IPS DF 4.7 (cell line): ENCODE data around the gene PACRG.

Source experiments
- DNase-seq: peaks from one replicate; pipeline ENCODE4 v3.0.0-alpha.2; 2013; ENCODE audit warnings: low spot score; ENCODE audit errors: extremely low read depth

PACRG gene

DNA sequence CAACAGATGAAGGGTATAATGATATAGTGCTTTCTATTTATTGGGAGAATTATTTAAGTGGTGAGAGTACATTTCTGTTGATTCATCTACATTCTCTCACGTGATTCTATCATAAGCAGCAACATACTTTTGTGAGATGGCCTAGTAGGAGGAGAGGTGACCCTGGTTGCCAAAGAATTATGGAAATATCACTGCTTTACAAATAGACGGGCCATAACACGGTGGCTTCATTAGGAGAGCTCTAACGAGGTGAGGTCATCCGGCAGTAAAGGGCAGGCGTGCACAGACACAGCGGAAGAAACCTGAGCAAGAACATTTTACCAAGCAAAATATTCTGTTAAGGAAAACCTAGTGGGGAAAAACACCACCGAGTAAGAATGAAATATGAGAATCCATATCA lies 349.4 kb downstream of the PACRG start:
- DNase-seq: no peak

DNA sequence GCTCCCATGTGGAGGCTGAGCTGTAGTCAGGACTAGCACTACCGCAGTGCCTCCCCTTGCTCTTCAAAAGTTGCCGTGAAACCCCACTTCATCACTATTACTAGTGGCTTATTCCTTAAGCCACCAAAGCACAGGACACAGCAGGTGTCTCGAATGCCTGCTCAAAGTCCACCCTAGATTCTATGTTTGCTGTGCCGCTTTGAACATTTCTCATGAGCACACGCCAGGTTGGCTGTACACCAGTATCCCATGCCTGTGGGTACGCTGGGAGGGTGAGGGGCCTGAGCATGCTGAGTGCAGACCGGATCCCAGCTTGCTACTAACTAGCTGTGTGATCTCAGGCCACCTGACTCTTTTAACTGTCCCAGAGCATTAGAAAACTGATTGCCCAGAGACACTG lies 350.9 kb downstream of the PACRG start:
- DNase-seq: no peak

DNA sequence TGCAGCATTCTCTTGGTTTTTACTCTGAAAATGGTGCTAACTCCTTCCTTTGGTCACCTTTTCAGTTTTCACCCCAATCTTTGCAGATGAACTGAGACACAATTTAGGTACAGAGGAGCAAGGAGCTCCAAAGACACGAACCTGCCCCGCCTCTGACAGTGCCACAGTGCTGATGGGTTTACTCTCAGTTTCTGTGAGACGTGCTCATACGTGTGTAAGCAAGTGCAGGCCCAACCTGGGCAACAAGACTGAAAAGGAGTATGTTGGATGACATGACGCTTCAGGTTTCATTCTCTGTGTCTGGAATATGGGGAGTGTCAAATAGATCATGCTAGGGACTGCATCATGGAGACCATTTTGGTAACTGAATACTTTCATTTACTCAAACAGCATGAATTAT lies 352.5 kb downstream of the PACRG start:
- DNase-seq: no peak

DNA sequence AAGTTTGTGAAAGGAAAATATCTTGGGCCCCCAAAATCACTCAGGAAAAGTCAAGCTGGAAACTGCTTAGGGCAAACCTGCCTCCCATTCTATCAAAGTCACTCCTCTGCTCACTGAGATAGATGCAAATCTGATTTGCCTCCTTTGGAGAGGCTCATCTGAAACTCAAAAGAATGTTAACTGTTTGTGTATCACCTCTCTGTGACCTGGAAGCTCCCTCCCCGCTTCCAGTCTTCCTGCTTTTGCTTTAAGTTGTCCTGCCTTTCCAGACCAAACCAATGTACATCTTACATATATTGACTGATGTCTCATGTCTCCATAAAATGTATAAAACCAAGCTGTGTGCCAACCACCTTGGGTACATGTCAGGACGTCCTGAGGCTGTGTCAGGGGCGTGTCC lies 355.4 kb downstream of the PACRG start:
- DNase-seq: no peak

DNA sequence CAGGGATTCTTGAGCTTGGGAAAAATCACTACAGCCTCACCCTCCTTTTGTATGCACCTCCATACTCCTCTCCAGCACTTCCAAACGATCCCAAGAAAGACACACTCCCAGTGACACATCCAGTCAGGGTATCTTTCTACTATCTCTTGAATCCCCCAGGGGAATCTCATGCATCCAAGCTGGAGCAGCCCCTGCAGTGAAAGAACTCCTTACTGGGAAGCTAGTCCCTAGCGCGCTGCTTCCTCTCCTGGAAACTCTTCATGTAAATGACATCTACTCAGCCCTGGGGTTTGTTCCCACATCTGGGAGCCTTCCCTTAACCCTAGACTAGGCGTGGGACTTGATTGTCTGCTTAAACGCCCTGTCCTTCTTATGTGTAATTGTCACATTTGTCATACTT lies 357.7 kb downstream of the PACRG start:
- DNase-seq: no peak

DNA sequence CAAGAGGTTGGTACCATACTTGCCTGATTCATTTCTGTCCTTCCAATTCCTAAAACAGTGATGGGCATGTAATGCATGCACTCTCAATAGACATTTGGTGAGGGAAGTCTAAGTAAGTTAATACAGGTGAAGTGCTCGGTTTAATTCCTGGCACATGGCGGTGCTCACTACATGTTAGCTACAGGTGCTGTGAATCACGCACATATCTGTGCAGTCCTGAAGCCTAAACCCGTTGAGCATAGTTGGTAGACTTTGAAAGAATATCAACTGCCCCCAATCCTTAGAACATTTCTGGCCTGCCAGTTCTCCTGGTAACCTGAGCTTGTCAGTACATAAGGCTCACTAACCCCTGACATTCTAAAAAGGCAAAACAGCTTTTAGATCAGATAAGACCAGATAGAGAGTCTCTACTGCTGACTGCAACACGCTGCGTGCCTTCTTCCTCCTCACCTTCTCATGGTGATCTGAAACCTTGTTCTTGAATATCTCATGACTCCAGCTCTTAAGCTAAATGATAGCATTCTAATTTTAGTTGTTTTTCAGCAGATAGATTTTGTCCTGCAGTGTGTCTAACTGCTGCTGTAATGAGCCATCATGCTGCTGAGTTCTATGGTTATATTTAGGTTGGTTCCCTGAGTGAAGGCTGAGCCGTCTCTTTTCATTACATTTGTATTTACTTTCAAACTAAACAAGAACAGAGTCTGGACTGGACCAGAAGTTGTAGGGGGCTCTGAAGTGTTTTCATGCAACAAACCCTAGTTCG lies 358.3 kb downstream of the PACRG start:
- no peak for DNase-seq

DNA sequence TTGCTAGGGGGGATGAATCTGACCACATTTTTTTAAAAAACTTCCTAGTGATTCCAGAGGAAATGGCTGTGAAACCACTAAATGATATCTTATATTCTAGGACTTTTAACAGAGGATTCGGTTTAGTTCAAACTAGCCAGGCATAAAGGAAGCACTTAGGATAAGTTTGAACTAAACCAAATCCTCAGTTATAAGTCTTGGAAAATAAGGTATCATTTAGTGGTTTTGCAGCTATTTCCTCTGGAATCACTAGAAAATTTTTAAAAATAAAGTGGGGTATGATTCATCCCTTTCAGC lies 358.8 kb downstream of the PACRG start:
- no peak for DNase-seq

DNA sequence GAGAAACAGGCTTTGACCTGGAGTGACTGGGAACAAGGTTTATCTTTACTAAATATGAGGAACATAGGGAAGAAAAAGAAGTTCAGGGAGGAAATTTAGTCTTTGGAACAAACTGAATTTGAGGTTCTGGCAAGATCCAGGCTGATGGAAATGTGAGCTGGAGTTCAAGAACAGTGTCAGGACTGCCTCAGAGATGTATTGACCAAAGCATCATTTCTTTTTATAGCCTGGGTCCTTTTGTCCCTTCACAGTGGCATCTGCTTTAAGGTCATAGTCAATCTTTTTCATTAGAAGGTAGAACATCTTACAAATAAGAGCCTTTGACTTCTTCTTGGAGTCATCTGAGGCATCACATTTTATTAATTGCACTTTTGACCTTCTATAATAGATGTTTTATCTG lies 360.2 kb downstream of the PACRG start:
- no peak for DNase-seq

DNA sequence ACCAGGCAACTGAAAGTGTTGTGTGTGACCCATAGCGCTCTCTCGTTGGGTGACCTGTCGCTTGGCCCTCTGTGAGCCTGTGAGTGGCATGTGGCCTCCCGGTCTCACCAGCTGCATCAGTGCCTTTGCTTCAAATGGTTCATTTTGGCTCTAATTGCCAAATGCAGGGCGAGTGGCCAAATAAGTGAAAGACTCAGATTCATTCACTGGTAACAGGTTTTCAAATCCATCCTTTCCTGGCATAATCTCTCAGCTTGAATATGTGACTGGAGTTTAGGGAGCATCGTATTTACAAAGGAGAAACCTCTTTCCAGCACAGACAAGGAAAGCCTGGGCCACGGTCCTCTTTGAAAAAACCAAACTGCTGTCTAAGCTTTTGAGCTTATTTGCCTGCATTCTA lies 365.1 kb downstream of the PACRG start:
- no peak for DNase-seq

DNA sequence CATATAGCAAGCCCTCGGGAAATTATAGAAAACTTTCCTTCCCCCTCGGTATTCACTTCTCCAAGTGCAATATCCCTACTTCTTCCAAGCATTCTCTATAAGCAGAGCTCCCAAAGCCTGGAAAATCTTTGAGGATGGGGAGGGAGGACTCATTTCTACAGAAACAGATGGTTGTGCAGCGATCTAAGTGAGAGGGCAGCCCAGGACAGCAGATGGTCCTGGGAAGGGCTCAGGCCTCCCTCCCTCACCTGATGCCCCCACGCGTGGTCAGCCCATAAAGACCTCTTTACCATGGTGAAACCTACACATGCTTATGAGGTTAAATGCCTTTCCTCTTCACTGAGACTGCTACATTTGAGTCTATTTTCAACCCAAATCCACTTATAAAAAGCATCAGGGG lies 367.1 kb downstream of the PACRG start:
- no peak for DNase-seq

DNA sequence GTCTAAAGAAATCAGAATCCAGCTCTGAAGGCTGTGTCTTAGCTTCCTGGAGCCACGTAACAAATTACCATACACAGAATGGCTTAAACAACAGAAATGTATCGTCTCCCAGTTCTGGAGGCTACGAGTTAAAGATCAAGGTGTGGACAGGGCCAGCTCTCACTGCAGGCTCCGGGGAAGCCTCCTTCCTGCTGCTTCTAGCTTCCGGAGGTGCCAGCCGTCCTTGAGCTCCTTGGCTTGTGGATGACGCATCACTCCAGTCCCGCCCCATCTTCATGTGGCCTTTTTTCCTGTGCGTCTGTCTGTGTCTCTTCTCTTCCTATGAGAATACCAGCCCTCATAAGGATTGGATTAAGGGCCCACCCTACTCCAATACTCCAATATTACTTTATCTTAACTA lies 367.6 kb downstream of the PACRG start:
- no peak for DNase-seq

DNA sequence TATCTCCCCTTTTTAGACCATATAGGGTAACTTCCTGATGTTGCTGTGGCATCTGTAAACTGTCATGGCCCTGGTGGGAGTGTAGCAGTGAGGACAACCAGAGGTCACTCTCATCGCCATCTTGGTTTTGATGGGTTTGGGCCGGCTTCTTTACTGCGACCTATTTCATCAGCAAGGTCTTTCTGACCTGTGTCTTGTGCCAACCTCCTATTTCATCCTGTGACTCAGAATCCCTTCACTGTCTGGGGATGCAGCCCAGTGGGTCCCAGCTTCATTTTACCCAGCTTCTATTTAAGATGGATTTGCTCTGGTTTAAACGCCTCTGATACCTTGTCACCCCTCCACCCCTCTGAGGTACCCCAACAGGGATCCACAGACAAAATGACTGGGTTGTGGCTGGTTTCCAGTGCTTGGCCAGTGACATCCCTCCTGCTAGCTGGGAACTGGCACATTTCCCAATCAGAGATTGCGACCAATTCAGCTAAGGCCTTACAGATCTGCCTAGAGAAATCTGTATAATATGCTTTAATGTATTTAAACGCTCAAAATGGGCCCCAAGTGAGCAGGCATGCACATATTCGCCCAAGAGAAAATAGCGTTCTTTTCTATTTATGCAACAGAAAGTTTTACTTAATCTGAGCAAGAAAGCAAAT lies 371.2 kb downstream of the PACRG start:
- no peak for DNase-seq

DNA sequence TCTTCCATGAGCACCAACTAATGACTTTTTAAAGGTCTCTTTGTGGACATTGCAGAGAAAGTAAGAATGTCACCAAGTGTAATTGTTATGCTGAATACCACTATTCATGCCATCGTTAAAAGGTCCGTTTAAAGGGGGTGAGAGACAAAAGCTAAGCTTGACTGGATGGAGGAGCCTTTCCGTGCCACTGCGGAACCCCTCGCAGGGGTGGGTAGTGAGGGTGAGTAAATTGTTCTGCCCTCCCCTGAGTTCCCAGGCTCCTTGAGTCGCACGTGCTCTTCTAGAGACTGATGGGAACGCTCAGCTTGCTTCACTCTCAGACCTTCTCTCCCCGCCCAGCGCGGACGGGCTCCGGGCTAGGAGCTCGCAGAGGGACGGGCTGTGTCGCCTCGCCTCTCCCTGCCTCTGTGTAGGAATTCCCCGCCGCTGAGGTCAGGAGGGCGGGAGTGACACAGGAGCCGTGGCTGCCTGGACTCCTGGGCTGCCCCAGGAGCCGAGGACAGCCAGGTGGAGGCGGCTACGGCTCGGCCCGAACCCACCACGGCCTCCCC lies 371.9 kb downstream of the PACRG start:
- peak; percentile 68 for DNase-seq

DNA sequence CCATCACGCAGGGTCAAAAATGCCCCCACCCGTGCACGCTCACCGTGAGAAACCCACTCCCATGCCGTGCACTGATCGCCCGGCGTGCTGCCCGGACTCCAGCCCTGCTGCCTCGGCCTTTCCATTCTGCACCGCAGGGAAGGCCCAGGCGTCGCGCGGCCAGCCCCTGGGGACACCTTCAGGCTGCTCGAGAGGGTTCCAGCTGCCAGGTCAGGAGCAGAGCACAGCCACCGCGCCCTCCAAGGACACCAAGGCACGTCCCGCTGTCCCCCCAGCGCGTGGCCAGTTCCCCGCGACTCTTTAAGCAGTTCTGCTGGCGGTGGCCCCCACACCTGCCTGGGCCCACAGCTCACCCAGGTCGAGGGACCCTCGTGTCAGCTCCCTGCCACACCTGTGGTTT lies 372.5 kb downstream of the PACRG start:
- no peak for DNase-seq

DNA sequence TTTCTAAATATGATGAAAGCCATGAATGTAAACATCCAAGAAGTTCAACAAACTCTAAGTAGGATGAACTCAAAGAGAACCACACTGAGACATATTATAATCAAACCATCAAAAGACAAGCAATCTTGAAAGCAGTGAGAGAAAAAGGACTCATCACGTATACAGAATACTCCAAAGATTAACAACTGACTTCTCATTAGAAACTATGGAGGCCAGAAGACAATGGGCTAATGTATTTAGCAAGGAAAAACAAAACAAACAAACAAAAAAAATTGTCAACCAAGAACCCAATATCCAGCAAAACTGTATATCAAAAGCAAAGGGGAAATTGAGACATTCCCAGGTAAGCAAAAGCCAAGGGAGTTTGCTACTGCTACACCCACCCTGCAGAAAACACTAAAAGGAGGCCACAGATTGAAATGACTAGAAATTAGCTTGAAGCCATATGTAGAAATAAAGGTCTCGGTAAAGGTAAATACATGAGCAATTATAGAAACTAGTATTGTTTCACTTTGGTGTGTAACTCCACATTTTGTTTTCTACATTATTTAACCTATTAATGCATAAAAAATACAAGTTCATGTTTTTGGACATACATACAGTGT lies 385.7 kb downstream of the PACRG start:
- no peak for DNase-seq

DNA sequence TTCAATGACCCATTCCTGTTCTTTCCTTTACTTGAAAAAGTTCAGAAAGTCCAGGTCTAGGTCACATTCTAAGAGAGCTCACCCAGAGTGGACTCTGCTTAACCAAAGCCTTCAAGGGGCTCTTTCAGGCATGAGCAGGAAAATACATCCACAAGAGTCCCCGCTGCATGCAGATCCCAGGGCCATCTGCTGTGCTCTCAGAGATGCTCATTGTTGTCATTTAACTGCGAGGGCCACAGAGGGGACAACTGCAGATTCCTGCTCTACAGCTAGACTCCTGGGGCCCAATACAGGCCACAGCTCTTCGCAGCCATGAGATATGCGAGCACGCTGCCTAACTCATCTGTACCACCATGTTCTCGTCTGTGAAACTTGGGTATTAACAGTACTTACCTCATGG lies 391.2 kb downstream of the PACRG start:
- no peak for DNase-seq

DNA sequence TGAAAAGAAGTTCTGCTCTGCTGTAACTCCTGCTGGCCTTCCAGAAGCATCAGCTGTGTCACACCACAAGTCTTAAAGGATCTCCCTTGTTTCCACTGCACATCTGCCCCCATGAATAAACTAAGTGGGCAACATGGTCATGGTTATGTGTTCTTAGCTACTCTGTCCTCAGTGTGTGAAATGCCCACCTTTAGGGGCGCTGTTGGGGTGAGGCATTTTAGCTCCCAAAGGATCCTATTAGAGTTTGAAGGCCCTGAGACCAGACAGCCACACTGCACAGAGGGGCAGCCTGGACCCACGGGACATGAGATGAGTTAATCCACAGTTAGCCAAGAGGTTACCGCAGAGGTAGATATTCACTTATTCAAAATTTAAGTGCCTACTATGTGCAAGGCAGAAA lies 392.4 kb downstream of the PACRG start:
- no peak for DNase-seq

DNA sequence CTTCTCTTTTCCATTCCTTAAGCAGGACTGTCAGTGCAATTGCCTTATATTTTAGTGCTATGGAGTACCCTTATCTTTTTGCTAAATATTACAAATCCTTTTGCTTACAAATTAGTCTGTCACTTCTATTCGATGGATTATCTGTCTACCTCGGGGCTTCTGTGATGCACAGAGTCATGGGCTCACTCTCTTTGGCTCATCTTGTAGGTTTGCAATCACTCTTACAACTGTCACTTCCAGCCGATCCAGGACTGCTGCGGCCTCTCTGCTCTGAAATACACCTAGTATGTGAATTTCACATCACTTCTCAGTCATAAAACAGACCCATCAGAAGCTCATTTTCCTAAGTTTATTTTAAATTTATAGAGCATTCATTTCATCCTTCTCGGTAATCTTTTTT lies 393.5 kb downstream of the PACRG start:
- DNase-seq: no peak

DNA sequence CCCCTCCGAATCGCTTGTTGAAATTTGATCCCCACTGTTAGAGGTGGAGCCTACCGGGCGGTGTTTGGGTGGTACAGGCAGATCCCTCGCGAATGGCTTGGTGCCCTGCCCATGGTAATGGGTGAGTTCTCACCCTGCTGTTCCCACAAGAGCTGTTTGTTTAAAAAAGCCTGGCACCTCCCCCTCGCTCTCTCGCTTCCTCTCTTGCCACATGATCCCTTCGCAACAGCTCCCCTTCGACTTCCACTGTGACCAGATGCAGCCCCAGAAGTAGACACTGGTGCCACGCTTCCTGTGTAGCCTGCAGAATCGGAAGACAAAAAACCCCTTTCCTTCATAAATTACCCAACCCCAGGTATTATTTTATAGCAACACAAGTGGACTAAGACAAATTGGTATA lies 394.6 kb downstream of the PACRG start:
- no peak for DNase-seq

DNA sequence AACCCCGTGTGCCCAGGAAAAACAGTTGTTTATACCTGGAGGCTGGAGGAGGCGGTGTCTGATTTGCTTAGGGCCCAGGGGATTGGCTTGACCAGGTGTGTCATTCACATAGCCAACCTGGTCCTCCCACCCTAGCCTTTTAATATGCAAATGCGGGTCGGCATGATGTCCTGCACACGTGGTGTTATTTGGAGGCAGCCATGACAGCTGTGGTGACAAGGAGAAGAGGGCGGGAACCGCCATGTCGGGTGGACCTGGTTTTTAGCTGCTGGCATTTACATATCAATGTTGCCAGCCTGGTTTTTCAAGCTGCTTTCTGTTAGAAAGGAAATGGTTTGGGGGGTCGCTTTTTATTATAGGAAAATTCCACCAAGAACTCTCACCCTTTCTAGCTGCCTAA lies 395.3 kb downstream of the PACRG start:
- DNase-seq: peak; percentile 56

DNA sequence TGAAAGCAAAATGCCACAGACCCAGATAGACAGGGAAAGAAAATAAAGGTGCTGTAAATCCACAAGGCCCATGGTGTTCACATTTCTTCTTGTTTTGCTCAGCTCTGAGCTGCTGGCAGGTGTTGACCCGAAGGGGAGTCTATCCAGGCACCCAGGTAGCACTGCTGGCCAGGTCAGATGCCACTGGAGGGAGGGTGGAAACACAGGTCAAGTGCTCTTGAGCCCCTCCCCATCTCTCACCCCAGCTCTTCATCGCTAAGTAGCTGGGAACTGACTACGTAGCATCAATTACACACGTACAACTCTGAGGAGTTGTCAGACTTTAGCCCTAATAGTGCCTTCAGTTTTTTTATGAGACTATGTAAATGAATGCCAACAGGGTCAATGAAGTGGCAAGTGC lies 399.0 kb downstream of the PACRG start:
- DNase-seq: no peak

DNA sequence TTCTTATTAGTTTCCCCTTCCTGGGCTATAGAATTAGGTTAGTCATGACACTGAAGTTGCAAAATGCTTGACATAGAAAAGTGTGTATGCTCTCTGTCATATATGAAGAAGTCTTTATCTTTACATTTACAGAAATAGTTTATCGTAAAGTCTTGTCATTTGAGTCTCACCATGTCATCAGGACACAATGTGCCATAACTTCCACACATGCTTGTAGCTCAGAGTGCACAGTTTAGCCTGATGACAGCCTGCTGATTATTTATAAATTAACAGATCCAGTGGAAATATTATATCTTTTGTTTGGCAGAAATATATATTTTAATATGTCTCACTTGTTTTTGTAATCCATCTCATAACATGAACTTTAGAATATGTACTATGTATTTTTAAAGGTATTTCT lies 399.8 kb downstream of the PACRG start:
- no peak for DNase-seq

DNA sequence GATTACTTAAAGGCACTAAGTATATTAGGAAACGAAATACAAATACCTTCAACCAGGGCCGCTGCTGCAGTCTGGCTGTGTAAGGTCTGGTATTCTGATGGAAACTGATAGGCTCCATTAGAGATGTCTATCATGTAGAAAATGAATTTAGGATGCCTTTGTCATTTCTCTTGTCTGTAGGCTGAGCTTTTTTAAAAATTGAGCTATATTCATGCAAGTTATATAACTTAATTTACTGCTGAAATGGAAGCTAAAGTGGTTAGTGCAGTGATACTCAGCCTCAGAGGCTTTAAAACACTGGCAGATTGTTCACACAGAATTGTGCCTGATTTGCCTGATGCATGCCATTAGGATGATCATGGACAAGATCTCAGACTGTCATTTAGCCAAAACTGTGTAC lies 400.6 kb downstream of the PACRG start:
- no peak for DNase-seq
